OCI-LY7 (cell line): ENCODE results near the gene C5orf58. TPM values are rescaled to one million over a fixed set of nuclear protein-coding genes. Genes with fewer than 3 reads are reported as not detected.

Experiments
- BruUV-seq: library from RNA; stranded (reverse); fragments of 400-500 nt; replicated peaks from 2 replicates; lab custom pipeline; 2021; lab: Mats Ljungman, UMichigan
- CTCF ChIA-PET: fragments of 300-600 bp; sonication (Branson Sonifier 250); formaldehyde crosslinking; loops from one replicate; lab custom pipeline; 2022; ENCODE audit warnings: antibody characterized with exemption; ENCODE audit not compliant: unreplicated experiment; lab: Charles Lee
- POLR2A ChIA-PET: fragments of 300-600 bp; sonication (Branson Sonifier 250); formaldehyde crosslinking; loops from one replicate; lab custom pipeline; 2022; ENCODE audit warnings: antibody characterized with exemption; lab: Charles Lee
- DNase-seq: peaks from one replicate; pipeline ENCODE4 v3.0.0-alpha.2; 2015; ENCODE audit warnings: low spot score
- H2AFZ ChIP-seq: fragments of 200-600 bp; sonication (generic), shearing (Covaris generic); 2 replicates; pipeline ENCODE4 v1.6.1; 2014; ENCODE audit warnings: mild to moderate bottlenecking, antibody characterized with exemption, low read length, moderate library complexity
- H3K27ac ChIP-seq: fragments of 200-600 bp; sonication (generic); 2 replicates; pipeline ENCODE4 v1.5.1; 2014; ENCODE audit warnings: mixed run types, low read depth, mild to moderate bottlenecking, moderate library complexity, low read length, inconsistent platforms; ENCODE audit not compliant: poor library complexity, severe bottlenecking
- H3K36me3 ChIP-seq: fragments of 200-600 bp; sonication (generic); 2 replicates; pipeline ENCODE4 v1.6.1; 2014; ENCODE audit warnings: mild to moderate bottlenecking, antibody characterized with exemption, low read length, moderate library complexity, mixed read lengths; ENCODE audit not compliant: insufficient read depth
- H3K4me1 ChIP-seq: fragments of 200-600 bp; sonication (generic); 2 replicates; pipeline ENCODE4 v1.5.1; 2014; ENCODE audit warnings: mild to moderate bottlenecking, low read length; ENCODE audit not compliant: insufficient read depth, poor library complexity, severe bottlenecking
- H3K4me2 ChIP-seq: fragments of 200-600 bp; sonication (generic); 2 replicates; pipeline ENCODE4 v1.6.1; 2014; ENCODE audit warnings: mild to moderate bottlenecking, low read length
- H3K4me3 ChIP-seq: fragments of 200-600 bp; sonication (generic); 2 replicates; pipeline ENCODE4 v1.5.1; 2014; ENCODE audit warnings: mild to moderate bottlenecking, low read depth, low read length; ENCODE audit not compliant: poor library complexity, severe bottlenecking
- H3K79me2 ChIP-seq: fragments of 200-600 bp; sonication (generic); 2 replicates; pipeline ENCODE4 v1.6.1; 2016; ENCODE audit warnings: low read depth, mild to moderate bottlenecking, low read length, moderate library complexity, mixed read lengths; ENCODE audit not compliant: insufficient read depth
- H3K9me2 ChIP-seq: fragments of 200-600 bp; sonication (generic); 2 replicates; pipeline ENCODE4 v1.6.1; 2016; ENCODE audit warnings: mild to moderate bottlenecking, low read length, mixed read lengths; ENCODE audit not compliant: insufficient read depth
- H3K9me3 ChIP-seq: fragments of 200-600 bp; sonication (generic); 2 replicates; pipeline ENCODE4 v1.6.1; 2014; ENCODE audit warnings: mild to moderate bottlenecking, mixed run types, low read length, mixed read lengths
- H4K20me1 ChIP-seq: fragments of 200-600 bp; sonication (generic); 2 replicates; pipeline ENCODE4 v1.6.1; 2014; ENCODE audit warnings: mild to moderate bottlenecking, antibody characterized with exemption, low read length, moderate library complexity, mixed read lengths; ENCODE audit not compliant: insufficient read depth
- CTCF ChIP-seq: fragments of 200-600 bp; sonication (generic); conservative IDR thresholded peaks from 2 replicates; pipeline ENCODE4 v1.5.1; 2014; ENCODE audit warnings: mild to moderate bottlenecking, antibody characterized with exemption, low read length, moderate library complexity, mixed read lengths
- EZH2phosphoT487 ChIP-seq: fragments of 200-600 bp; sonication (generic); IDR thresholded peaks from 2 replicates; pipeline ENCODE4 v1.6.1; 2018; ENCODE audit warnings: low read depth, borderline replicate concordance, mild to moderate bottlenecking, mixed run types, antibody characterized with exemption, low read length, moderate library complexity, mixed read lengths
- intact Hi-C: fragments of 100-400 bp; cut with micrococcal nuclease; formaldehyde crosslinking; loops from one replicate; pipeline ENCODE4 v1.10.0; 2022; ENCODE audit not compliant: unreplicated experiment
- total RNA-seq, 2 experiments: library from RNA; depleted of rRNA in 1 of 2; stranded (reverse); fragments of >200 nt in 1 of 2; shearing (Covaris generic) in 1 of 2; gene quantifications; 2 replicates each; pipeline ENCODE4 v1.2.3, GENCODE V29; 2014 to 2022

The C5orf58 gene
- total RNA-seq, 2 experiments from 2014 or later: not detected

GRCh38 chr5:170294057-170294456 lies 61.3 kb downstream of the C5orf58 start:
- Histone ChIP-seq H3K4me1 (peaks cover 11% of the 10 kb centered on the region), H3K9me3 (no peaks in the 10 kb centered on the region), H3K9me2 (no peaks in the 10 kb centered on the region), H3K79me2 (no peaks in the 10 kb centered on the region), H3K36me3 (no peaks in the 10 kb centered on the region), H3K4me3 (no peak overlapping the region), H4K20me1 (no peaks in the 10 kb centered on the region), H2AFZ (no peak overlapping the region), H3K27ac (no peak overlapping the region), H3K4me2 (no peak overlapping the region)
- CTCF ChIA-PET: no interaction called here
- BruUV-seq: no TSS peak
- no peak for TF ChIP-seq CTCF
- no peak for DNase-seq
- POLR2A ChIA-PET: interaction anchor here (0.6 to 1.3 kb wide), 3 partner anchors 14 to 211 kb away, joined by 3 read pairs; no protein-coding TSS in a partner anchor
- intact Hi-C loops: no loop called here

- Histone ChIP-seq H3K36me3 (no peaks in the 10 kb centered on the region), H3K79me2 (no peaks in the 10 kb centered on the region), H3K4me1 (peaks cover 11% of the 10 kb centered on the region), H3K4me3 (no peak overlapping the region), H4K20me1 (no peaks in the 10 kb centered on the region), H2AFZ (no peak overlapping the region), H3K4me2 (no peak overlapping the region), H3K9me2 (no peaks in the 10 kb centered on the region), H3K27ac (no peak overlapping the region), H3K9me3 (no peaks in the 10 kb centered on the region)
- CTCF ChIA-PET: no interaction called here
- TF ChIP-seq EZH2phosphoT487 (no peak), CTCF (no peak)
- intact Hi-C loops: no loop called here
- DNase-seq: no peak
- POLR2A ChIA-PET: no interaction called here
- no TSS peak for BruUV-seq
Observed at GRCh38 chr5:170294556-170294955, 61.8 kb downstream of the C5orf58 start.

Other genes with a start within 250 kb of the C5orf58 start
- not detected in 2 replicates for gene FOXI1, start 127.1 kb upstream of the C5orf58 start, total RNA-seq (2014; rRNA removed; shearing (Covaris generic))
- gene FOXI1, start 127.1 kb upstream of the C5orf58 start, total RNA-seq (2022): not detected in 2 replicates
- not detected in 2 replicates for gene LCP2, start 64.8 kb downstream of the C5orf58 start, total RNA-seq (2014; rRNA removed; shearing (Covaris generic))
- 2.6 and 3.1 TPM in 2 replicates for gene LCP2, start 64.8 kb downstream of the C5orf58 start, total RNA-seq (2022)
- not detected in 2 replicates for gene KCNMB1, start 156.4 kb downstream of the C5orf58 start, total RNA-seq (2014; rRNA removed; shearing (Covaris generic))
- not detected in 2 replicates for gene KCNMB1, start 156.4 kb downstream of the C5orf58 start, total RNA-seq (2022)